GM18502 (cell line): ENCODE data around the gene FBXO24.
"Not testable (repeated sequence)": the region's sequence is repeated elsewhere in the genome, so short reads cannot be mapped to it uniquely, and the experiment has no call there.

ENCODE experiments used
- ATAC-seq: cut with Tn5 transposase; IDR thresholded peaks from one replicate; pipeline ENCODE4 v1.9.1; 2021; ENCODE audit warnings: mild to moderate bottlenecking; ENCODE audit not compliant: unreplicated experiment, poor library complexity

The FBXO24 gene, protein sequence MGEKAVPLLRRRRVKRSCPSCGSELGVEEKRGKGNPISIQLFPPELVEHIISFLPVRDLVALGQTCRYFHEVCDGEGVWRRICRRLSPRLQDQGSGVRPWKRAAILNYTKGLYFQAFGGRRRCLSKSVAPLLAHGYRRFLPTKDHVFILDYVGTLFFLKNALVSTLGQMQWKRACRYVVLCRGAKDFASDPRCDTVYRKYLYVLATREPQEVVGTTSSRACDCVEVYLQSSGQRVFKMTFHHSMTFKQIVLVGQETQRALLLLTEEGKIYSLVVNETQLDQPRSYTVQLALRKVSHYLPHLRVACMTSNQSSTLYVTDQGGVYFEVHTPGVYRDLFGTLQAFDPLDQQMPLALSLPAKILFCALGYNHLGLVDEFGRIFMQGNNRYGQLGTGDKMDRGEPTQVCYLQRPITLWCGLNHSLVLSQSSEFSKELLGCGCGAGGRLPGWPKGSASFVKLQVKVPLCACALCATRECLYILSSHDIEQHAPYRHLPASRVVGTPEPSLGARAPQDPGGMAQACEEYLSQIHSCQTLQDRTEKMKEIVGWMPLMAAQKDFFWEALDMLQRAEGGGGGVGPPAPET

DNA sequence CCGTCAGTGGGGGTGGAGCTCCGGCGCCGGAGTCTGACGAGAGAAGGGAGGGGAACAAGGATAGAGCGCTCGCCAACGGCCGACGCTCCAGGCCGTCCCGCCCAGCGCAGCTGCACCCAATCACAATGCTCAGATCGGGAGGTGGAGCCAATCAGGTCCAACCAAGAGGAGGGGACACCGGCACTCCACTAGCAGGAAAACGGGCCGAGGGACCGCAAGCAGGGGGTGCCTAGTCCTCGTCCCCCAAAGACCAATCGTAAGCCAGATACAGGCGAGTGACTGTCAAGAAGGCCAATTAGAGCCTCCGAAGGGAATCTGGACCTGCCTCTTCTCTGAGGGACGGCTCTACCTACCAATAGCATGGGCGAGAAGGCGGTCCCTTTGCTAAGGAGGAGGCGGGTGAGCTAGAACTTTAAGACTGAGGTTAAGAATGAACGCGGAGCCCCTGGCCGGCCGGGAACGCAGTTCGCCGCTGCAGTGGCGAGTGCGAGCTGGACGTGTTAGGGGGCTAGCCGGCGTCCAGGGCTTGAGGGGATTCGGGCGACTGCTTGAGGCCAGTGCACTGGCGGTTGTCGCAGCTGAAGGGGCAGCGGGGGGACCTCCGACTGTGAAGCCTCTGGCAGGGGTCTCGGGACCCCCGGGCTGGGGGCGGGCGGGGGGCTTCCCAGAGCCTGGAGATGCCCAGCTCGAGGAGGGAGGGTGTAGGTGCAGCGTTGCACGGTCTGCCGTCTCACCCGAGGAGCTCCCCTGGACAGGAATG is at the start of gene FBXO24:
Gene FBXO24, plus strand, starts transcription at position 63 of the 760 bp plus-strand sequence. Its CDS starts 298 bp downstream, at position 361.
- peak; percentile 87 for ATAC-seq

DNA sequence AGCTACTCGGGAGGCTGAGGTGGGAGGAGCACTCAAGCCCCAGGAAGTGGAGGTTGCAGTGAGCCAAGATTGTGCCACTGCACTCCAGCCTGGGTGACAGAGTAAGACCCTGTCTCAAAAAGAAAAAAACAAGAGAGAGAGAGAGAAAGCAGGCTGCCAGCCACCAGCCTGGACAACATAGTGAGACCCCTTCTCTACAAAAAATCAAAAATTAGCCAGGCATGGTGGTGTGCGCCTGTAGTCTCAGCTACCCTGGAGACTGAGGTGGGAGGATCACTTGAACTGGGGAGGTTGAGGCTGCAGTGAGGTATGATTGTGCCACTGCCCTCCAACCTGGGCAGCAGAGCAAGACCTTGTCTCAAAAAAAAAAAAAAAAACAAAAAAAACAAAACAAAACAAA is 49.4 kb upstream of the FBXO24 start:
- not testable (repeated sequence) for ATAC-seq

DNA sequence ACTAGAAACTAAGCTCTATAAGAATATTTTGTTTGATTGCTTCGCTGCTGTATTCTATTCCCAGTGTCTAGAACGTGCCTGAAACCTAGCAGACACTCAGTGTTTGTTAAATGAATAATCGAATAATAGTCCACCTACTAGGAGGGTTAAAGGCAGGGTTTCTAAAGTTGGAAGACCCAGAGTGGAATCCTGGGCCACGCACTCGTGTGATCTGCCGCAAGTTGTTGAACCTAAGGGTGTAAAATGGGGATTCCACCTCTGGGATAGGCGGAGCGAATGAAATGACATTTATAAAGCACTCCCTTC is 47.8 kb upstream of the FBXO24 start:
- ATAC-seq: no peak

DNA sequence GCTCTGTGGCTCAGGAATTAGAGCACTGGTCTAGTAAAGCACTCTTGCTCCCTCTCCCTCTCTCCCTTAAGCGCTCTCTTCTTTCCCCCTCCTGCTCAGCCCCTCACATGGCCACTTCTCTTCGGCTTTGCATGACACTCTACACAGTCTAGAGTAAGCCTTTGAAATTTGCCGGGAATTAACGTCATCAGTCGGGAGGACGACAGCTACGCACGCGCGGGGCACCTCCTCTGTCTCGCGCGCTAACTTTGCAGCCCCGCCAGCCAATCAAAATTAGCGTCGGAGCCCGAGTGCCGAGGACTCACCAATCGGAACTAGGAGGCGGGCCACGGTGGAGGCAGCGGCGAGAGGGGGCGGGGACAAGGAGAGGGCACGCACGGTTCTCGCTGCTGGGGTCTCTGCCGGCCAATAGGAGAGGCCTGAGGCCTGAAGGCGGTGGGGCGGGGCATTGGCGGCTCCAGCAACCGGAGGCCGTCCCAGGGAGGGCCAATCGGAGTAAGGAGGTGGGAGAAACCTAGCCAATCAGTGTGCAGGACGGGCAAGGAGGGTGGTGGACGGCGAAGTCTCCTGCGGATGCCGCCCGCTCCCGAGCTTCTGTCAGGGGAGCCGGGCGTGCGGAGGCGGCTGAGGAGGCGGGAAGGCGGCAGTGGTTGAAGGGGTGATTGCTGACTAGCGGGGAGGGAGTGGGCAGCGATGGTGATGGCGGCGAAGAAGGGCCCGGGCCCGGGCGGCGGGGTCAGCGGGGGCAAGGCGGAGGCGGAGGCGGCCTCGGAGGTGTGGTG is 47.3 kb upstream of the FBXO24 start, which contains the start of gene AGFG2:
Gene AGFG2, plus strand, starts transcription at position 550 of the 782 bp plus-strand sequence. Its CDS starts 144 bp downstream, at position 694.
- ATAC-seq: peak; percentile 95

DNA sequence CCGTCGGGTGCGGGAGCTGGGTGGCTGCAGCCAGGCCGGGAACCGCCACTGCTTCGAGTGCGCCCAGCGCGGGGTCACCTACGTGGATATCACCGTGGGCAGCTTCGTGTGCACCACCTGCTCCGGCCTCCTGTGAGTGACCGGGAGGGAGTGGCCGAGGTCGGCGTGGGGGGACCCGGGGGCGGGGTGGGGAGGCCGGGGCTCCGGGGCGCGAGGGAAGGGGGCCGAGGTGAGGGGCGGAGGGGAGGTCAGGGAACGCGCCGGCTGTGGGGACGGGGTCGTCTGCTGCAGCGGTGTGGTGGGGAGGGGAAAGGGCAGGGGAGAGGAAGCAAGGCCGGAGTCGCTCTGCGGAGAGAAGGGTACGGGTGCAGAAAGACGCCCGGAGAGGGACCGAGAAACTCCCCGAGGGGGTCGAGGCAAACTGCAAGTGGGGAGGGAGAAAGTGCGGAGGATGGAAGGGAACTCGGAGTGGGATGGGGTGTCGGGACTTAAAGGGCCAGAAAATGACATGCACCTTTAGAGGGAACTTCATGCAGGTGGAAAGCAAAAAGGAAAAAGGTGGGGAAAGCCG is 46.6 kb upstream of the FBXO24 start:
- ATAC-seq: no peak

DNA sequence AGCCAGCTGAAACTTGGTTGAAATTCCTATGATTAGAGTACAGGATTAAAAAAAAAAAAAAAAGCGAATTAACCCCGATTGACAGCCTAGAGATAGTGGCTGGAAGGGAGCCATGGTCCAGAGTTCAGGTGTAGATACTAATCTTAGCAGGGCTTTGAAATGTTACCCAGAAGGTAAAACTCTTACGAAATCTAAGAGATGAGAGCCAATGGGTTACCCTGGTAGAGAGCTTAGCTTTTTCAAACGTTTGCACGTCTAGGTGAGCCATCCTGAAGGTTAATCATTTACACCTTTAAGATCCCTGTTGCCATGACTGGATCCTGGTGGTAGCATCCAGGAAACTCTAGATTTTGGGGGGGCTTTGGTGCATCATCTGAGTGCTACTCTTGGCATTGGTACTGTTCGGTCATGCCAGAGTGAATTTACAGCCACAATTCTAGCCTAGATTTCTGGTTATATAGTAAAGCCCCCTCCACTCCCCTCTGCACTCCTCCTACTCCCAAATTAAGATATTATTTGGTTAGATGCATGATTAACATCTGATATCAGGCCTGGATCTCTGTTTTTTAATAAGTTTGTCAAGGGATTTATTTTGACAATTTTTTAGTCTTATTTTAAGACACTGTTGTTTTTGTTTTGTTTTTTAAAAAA is 45.9 kb upstream of the FBXO24 start:
- no peak for ATAC-seq

DNA sequence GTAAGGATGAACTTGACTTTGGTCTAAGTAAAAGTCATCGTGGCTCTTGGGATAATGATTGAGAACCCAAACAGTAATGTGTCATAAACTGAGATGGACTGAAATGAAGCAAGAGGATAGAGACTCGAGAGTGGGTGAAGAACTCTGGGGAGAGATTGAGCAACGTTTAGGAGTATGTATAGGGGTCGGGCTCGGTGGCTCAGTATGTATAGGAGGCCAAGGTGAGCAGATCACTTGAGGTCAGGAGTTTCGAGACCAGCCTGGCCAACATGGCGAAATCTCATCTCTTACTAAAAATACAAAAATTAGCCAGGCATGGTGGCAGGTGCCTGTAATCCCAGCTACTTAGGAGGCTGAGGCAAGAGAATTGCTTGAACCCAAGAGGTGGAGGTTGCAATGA is 44.8 kb upstream of the FBXO24 start:
- ATAC-seq: not testable (repeated sequence)

DNA sequence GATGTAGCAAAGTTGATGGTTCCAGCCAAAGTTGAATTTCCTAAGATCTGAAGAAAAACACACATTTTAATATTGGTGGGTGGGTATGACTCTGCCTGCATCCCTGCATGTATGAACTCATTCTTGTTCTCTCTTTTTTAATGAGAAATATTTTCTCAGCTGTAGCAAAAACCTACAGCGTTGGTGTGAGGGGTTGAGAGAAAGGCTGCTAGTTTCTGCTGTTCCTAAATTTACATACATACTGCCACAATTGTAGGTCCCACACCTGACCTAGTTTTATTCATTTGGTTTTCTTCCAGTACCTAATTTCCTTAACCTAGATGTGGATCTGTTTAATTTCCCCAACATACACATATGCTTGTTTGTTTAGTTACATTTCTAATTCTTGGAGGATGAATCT is 42.5 kb upstream of the FBXO24 start:
- ATAC-seq: no peak

DNA sequence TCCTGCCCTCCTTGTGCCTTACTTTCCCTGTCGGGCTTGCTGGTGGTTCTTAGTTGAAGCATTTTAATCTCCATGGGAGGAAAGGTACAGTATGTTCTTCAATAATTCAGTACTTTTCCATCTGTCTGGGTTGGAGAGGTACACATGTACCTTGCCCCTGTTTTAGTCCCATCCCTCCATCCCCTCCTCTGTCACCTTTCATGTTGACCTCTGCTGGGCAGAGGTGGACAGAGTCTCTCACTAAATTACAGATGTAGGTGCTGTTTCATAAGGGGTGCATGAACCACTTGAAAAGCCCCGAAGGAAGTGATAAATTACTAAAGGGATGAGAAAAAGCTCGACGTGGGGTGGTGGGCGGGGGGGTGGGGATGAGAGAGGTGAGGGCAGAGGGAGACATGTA is 41.7 kb upstream of the FBXO24 start:
- ATAC-seq: no peak

DNA sequence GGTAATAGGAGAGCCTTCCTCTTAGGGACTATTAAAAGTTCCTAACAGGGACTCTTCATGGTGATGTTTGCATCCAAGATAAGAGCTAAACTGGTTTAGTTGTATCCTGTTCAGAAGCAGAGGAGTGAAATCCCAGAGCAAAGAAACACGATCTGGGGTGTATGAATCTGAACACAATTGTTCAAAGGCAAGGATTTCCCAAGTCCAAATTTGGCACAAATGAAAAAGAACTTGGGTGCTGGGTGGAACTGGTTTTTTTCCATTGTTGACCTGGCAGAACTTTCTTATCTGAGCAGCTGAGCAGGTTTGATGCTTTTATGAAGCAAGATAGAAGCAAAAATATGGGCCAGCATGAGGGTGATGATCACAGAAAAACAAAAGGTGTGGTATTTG is 41.2 kb upstream of the FBXO24 start:
- no peak for ATAC-seq

DNA sequence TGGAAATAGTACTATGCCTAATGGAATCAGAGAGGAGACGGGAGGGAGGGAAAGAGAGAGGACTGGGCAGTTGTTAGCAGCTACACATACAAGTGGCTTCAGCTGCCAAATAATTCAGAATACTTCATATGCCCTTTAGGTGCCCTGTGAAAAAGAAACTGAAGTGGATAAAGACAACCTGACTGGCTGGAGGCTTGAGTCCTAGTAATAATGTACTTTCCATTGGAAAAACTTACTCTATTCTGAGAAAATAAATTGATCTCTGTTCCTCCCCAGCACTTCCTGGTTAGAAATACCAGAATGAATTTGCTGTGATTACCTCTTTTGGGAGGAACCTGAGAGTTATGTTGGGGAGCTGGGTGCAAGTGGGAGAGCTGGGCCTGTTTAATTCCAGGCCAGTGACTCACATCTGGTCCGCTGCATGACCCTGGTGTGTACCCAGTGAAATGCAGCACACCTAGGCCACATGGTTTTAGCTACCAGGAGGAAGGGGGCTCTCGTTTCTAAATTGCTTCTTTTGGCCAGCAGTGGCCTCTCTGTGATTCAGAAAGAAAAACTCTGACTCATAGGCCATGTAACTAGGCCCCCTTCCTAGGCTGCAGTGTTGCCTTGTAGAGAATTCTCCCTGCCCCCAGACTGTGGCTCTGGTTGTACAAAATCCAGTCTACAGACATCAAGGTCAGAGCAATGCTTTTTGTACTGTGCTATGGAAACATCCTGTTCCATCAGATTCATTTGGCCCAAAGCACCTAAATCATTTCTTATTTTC is 40.6 kb upstream of the FBXO24 start:
- ATAC-seq: peak; percentile 54

DNA sequence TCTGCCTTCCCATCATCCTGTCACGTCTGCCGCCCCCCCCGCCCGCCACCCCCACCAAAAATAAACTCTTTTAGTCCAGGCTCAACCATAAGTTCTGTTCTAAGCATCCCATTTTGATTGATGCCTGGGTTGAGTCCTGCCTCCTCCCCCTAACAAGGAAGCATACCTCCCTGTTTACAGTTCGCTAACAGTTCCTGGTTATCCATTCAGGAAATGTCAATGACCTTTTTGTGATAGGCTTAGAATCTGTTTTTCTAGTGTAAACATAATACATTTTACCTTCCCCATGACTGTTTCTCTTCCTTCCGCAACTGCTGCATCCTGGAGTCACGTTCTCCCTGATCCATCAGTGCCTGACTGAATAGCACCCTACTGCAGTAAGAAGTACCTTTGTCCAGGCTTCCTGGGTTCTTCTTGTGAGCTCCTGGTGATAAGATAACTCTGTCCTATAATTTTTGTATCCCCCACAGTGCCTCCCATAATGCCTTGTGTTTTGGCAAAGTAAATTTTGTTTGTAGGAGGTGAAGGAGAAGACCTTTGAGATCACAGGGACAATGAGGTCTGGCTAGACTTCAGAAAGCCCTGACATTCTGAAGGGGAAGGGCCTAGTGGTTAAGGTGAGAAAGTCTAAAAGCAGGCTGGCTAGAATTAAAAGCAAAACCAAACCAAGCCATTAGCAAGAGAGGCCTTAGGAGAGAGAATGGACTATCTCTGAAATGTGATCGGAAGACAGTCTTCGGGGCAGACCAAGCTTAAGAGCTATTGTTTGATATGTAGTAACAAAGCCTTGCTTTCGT is 39.8 kb upstream of the FBXO24 start:
- no peak for ATAC-seq

DNA sequence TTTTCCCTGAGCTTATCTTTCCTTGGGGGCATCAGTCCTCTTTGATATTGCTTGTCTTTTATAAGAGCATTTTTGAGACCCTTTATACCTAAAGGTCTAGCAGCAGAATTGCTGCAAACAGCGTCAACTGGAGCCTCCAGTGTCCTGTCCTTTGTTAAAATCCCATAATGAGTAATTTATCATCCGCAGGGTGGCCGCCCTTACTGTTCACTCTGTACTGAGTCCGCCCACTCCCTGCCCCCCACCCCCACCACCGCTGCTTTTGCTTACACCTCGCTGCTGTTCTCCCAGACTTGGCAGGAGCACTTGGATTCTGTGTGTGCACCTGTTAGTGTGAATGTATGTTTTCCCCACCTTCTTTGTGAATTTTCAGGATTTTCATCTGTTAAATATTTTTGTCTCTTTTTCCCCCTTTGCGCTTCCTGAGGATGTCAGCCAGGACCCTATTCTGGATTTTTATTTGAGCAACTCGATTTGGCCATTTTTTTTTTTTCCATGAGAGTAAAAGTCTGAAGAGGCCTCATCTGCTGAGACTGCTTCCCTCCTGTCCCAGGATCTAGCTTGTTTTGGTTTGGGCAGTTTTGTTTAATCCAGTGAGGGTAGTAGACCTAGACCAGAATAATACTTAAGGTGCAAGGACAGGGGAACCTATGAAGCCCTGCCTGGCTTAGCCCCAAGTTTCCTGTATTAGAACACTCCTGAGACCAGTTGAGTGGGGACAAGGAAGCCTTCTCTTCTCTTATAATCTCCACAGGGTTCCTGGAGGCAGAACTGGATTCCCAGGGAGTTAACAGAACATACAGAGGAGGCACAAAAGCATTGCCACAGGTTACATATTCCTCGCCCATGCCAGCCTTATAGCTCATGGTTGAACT is 39.0 kb upstream of the FBXO24 start:
- no peak for ATAC-seq

DNA sequence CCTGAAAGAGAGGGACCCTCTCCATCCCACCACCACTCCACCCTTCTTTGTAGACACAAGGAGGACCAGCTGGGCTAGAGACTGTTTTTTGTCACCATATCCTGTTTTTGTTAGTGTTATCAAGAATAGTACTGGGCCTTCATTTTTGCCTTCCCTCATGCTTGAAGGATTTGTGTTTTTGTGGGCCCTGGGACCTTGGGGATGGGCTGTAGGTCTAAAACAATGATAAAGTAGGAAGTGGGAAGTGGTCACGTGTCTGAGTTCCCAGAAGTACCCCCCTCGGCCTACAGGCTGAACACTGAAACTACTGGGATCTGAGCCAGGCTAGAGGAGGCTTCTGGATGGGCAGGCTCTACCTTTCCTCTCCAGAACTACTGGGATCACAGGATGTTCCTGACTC is 38.3 kb upstream of the FBXO24 start:
- no peak for ATAC-seq

DNA sequence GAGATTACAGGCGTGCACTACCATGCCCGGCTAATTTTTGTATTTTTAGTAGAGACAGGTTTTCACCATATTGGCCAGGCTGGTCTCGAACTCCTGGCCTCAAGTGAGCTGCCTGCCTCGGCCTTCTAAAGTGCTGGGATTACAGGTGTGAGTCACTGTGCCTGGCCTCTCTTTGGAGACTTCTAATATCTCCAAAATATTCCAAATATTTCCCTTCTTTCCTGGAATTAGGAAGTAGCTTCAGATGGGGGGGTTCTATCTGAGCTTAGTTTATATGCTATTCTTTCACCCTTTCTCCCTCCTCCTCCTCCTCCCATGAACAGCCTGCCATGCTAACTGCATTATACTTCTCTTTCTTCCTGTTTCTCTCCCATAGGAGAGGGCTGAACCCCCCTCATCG is 37.7 kb upstream of the FBXO24 start:
- not testable (repeated sequence) for ATAC-seq

DNA sequence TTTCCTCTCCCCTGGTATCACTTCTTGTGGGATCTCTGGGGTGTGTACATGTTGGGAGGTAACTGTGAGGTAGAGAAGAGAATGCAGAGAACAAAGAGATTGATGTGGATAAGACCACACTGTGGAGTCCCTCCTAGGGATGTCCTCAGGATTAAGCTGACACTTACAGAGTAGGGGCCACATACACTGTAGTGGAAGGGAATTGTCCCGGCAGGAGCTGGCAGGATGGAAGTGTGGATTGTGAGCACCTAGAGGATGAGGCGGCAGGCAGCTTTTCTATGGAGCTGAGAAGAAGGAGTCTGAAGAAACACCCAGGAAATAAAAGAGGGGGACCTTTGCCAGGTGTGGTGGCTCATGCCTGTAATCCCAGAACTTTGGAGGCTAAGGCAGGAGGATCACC is 33.6 kb upstream of the FBXO24 start:
- ATAC-seq: no peak

DNA sequence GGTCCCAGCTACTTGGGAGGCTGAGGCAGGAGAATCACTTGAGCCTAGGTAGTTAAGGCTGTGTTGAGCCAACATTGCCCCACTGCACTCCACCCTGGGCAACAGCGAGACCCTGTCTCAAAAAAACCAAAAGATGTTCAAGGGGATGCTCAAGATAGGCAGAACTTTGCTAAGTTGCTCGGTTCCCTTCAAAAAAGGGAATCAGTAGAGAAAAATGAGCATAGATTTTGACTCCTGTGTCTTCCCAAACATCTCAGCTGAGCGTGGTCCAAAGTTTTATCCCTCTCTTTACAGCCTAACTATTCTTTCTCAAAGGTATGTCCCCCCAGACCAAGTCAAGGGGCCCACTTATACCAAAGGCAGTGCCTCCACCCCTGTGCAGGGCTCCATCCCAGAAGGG is 33.1 kb upstream of the FBXO24 start:
- no peak for ATAC-seq
